NCI-H82 (cell line): ENCODE data around the gene GRM8.

ENCODE experiments used
- DNase-seq: peaks from one replicate; lab custom pipeline; 2025; lab: John Stamatoyannopoulos, UW

The GRM8 gene

DNA sequence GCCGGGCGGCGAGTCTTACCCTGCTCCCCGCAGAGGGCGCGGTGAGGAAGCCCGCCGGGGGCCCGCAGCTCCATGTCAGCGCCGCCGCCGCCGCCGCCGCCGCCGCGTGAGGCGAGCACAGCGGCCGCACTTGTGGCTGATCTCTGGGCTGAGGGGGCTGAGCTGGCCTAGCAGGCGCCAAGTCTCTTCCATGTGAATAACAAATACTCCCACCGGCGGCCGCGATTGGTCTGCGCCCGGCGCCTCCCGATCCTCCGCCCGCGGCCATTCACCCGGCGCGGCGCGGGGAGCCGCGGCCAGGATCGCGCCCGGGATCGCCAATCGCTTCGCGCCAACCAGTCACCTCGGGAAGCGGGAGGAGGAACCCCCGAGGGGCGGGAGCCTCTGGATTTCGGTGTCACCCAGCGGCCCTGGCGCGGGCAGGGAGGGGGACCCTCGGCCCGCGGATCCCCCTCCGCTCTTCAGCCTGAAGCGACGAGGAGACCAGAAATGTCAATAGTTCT lies at the start of gene GRM8:
Gene GRM8 (minus strand): TSS at position 164 of the 503 bp plus-strand sequence.
- peak; percentile 85 for DNase-seq

- no peak for DNase-seq
These were observed 38.1 kb upstream of the GRM8 start for GRCh38 chr7:127290801-127291361.

GRCh38 chr7:127290116-127290655 lies 37.4 kb upstream of the GRM8 start:
- DNase-seq, result no peak

- no peak for DNase-seq
These were observed 34.4 kb upstream of the GRM8 start for GRCh38 chr7:127287133-127287532.

DNA sequence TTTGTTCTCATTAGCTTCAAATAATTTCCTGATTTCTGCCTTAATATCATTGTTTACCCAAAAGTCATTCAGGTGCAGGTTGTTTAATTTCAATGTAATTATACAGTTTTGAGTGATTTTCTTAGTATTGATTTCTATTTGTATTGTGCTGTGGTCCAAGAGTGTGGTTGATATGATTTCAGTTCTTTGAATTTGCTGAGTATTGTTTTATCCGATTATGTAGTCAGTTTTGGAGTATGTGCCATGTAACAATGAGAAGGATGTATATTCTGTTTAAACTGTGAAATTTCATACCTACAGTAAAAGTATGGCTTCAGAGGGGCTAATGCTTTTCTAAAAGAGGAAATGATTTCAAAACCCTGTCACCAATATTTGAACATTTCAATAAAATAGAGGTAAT lies 17.4 kb upstream of the GRM8 start:
- DNase-seq, result no peak

GRCh38 chr7:127266047-127266446 lies 13.3 kb upstream of the GRM8 start:
- DNase-seq, result no peak

- DNase-seq, result no peak
These were observed 11.5 kb upstream of the GRM8 start for GRCh38 chr7:127264219-127264618.

DNA sequence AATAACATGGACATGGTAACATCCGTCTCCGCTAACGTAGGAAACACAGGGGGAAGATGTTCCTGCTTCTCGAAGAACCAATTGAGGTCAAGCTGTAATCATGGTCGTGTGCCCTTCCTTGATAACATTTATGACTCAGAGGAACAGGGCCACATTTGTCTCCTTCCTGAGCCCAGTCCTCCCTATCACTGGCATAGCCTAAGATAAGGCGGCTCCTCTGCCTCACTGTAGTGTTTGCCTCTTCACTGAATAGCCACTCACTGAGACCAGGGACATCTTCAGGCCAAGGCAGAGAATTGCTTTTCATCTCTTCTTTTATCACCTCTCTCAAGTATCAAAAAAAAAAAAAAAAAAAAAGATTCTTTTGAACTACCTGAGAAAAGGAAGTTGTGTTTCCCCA lies 5.4 kb upstream of the GRM8 start:
- DNase-seq, result no peak

GRCh38 chr7:127257086-127257485 lies 4.3 kb upstream of the GRM8 start:
- DNase-seq, result no peak

DNA sequence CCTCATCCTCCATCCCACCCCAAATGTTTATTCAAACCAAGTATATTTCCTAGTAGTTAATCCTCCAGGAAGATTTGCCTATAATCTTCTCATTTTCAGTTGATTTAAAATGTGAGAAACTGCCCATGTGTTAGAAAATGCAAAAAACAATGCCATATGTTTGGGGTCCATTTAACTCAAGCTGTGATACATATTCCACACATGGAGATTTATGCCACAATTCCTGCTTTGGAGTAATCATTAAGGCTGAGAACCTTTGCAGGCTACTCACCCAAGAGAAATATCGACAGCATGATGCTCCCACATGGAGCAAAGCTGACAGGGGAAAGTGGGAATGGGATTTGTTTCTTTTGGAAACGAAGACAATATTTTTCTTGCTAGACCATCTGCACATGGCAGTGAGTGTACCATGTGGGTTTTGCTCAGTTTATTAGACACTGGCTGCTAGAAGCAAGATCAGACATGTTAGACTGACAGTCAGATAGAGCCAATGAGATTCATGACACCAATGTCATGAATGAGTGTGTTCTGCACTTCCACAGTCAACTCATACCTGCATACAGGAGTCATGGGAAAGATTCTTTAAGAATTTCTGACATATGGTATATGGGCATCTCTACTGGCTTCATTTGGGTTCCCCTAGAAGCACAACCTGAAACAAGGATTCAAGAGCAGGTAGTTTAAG lies 3.4 kb upstream of the GRM8 start:
- DNase-seq, result no peak

- DNase-seq, result peak; percentile 8
These were observed 1.5 kb upstream of the GRM8 start for GRCh38 chr7:127254163-127254684.

DNA sequence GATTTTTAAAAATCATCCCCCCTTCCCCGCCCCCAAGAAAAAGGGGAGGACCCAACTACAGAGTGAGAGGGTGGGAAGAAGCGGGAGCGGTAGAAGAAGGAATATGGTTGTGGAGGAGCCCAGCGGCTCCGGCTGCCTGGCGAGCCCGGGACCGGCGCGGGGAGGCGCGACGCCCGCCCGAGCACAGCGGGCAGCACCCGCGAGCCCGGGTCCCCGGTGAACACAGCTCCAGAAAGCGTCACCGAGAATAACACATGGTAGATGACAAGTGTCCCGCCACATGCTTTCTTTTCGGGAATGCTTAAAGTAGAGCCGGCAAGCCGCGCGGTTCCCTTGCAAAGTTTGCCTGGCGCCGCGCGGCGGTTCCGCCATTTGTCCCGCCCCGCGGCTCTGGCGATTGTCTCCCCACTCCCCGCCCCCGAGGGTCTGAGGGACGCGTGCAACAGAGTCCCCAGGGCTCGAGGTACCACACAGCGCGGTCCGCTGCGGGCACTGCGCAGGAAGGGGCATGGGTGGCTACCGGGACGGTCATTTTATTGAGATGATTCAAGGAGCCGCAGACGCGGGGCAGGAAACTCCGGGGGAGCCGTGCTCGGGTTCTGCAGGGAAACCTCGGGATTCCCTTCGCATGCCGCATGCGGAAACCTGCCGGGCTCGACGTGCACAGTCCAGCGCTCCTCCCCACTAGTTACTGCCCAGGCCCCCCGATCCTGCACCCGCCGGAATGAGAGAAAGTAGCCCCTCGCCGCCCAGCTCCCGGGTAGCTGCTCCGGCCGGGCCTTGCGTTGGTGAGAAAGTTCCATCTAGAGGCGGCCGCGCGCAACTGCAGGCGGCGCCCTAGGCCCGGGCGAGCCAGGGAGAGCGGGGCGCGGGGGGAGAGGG lies 781 bp upstream of the GRM8 start:
- peak; percentile 77 for DNase-seq

GRCh38 chr7:127252377-127252713 lies 396 bp downstream of the GRM8 start:
- peak; percentile 39 for DNase-seq

DNA sequence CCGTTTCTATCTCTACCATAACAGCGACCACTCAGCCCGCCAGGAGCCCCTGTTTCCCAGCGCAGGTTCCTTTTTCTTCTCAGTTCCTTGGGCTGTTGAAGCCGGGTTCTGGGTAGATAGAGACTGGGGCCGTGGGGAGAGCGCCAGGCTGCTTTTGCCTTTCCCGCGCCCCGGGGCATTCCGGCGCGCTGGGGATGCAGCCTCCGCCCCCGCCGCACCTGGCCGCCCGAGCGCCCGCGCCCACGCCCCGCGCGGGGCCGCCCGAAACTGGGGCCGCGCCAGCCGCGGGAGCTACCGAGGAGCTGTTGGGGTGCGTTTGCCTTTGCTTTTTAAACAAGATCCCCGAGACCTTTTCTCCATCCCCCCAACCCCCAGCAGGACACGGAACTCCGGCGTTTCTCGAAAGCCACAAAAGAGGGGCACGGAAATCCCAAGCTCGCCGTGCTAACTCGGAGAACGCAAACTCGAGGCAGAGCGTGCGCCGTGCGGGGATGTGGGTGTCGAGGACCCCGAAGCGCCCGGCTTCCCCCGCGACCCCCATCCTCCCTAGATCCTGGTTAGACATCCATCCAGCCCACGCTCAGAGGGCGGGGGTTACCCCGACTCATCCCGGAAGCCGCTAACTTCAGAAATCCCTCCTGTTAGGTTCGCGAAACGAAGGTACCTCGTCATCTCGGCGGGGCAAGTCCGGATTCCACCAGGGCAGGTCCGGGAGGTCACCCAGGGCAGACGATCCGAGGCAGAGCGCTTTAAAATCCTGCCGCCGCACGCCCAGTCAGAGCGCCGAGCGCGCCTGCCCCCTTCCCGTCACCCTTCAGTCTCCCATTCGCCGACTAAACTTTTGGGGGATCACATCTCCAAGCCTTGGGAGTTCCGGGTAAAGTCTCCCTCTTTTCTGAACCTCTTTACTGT lies 1.0 kb downstream of the GRM8 start:
- peak; percentile 30 for DNase-seq

DNA sequence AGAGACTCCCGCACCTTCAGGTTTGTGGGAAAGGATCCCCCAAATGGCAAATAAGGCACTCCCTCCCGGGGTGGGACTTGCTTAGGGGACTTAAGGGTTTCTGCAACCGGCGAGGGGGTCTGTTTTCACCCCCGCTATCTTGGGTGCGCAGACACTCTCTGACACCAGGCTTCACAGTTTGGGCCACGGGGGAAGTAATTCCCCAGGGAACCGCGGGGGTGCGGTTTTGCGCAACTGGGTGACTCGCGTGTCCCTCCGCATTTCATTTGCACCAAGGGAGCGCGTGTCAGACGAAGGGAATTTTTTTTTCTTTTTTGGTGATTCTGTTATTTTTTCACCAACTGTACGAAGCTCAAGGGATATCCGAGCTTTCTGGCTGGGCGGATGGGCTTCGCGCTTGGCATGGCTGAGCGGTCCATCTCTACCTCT lies 1.7 kb downstream of the GRM8 start:
- peak; percentile 17 for DNase-seq

- no peak for DNase-seq
These were observed 2.3 kb downstream of the GRM8 start for GRCh38 chr7:127250312-127251035.

- DNase-seq, result no peak
These were observed 7.1 kb downstream of the GRM8 start for GRCh38 chr7:127245607-127246006.

GRCh38 chr7:127245002-127245401 lies 7.7 kb downstream of the GRM8 start:
- no peak for DNase-seq

- DNase-seq, result peak; percentile 45
These were observed 12.9 kb downstream of the GRM8 start for GRCh38 chr7:127239814-127240213.

DNA sequence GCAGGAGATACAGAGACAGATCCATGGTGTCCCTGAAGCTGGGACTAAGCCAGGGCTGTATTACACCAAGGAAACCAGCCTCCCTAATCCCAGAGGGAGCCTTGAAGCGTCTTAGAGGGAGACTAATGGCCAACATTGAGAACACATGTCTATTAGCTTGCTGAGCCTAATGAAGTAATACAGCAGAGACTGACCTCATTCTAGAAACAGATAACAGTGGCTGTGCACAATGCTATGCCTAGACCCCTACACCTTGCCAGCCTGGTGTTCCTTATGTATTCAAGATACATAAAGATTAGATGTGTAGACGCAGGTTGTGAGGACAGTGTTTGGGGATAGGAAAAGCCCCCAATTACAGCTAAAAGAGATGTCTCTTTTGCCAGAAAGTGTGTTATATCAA lies 19.1 kb downstream of the GRM8 start:
- DNase-seq, result peak; percentile 57

DNA sequence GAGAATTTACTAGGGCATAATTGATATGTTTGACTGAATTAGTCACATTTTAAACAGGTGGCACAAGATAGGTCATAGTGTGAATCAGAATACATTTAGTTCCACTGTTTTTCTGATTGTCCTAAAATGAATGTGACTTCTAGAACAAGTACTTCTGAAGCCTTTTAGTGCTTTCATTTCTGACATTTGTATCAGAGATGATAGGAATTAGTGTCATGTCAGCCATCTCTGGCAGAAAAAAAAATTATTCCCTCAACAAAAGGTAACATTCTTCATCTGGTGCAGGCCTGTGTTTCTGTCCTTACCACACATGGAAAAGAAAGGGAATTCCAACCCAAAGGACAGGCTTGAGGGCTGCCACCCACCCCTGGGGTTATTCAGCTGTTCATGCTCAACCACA lies 21.3 kb downstream of the GRM8 start:
- no peak for DNase-seq
